Gastrocnemius medialis (tissue), 4 donors: Measurements from ENCODE around the gene ARSG.

Source experiments
- POLR2A ChIP-seq, 2 donors: fragments of 450-650 bp; IDR thresholded peaks; one replicate each; pipeline ENCODE4 v1.6.1; 2017; ENCODE audit warnings: antibody characterized with exemption in 2 of 2, mild to moderate bottlenecking in 2 of 2, moderate library complexity in 2 of 2
- TF ChIP-seq, protein P1 (sequence below), 5 experiments: fragments of 450-650 bp in 3 of 5; fragments of 200-600 bp in 2 of 5; sonication (generic) in 2 of 5; IDR thresholded peaks in 4 of 5; conservative IDR thresholded peaks in 1 of 5; 1 replicate in 4 of 5; 2 replicates in 1 of 5; pipeline ENCODE4 v1.5.1; 2016 to 2019; ENCODE audit warnings: antibody characterized with exemption in 5 of 5, mild to moderate bottlenecking in 3 of 5, moderate library complexity in 3 of 5

DNA sequence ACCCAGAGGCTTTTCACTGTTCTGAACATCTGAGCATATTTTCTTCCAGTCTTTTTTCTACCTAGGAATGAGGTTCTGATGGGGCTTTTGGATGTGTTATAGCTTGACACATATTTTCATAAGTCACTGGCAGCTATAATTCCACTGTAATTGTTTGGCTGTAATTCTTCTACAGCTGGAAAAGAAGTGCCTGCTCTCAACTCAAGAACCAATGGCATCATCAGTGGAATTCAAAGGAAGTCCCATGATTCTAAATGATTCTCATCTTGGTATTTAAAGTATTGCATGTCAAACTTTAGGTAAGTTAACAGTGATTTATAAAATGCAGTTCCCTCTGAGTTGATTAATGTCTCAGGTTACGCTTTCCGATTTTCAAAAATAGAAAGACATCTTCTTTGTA, 149.2 kb downstream of the ARSG start:
- TF ChIP-seq, protein P1, sequence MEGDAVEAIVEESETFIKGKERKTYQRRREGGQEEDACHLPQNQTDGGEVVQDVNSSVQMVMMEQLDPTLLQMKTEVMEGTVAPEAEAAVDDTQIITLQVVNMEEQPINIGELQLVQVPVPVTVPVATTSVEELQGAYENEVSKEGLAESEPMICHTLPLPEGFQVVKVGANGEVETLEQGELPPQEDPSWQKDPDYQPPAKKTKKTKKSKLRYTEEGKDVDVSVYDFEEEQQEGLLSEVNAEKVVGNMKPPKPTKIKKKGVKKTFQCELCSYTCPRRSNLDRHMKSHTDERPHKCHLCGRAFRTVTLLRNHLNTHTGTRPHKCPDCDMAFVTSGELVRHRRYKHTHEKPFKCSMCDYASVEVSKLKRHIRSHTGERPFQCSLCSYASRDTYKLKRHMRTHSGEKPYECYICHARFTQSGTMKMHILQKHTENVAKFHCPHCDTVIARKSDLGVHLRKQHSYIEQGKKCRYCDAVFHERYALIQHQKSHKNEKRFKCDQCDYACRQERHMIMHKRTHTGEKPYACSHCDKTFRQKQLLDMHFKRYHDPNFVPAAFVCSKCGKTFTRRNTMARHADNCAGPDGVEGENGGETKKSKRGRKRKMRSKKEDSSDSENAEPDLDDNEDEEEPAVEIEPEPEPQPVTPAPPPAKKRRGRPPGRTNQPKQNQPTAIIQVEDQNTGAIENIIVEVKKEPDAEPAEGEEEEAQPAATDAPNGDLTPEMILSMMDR (IDR thresholded peaks at IDR 0.05 in 4 of 5, conservative IDR thresholded peaks at IDR 0.05 in 1 of 5): no peak
- no peak for TF ChIP-seq POLR2A (IDR thresholded peaks at IDR 0.05)
